ENCODE results near the gene TBC1D14.
"Not testable (repeated sequence)": the region's sequence is repeated elsewhere in the genome, so short reads cannot be mapped to it uniquely, and the experiment has no call there.

Gene TBC1D14

DNA sequence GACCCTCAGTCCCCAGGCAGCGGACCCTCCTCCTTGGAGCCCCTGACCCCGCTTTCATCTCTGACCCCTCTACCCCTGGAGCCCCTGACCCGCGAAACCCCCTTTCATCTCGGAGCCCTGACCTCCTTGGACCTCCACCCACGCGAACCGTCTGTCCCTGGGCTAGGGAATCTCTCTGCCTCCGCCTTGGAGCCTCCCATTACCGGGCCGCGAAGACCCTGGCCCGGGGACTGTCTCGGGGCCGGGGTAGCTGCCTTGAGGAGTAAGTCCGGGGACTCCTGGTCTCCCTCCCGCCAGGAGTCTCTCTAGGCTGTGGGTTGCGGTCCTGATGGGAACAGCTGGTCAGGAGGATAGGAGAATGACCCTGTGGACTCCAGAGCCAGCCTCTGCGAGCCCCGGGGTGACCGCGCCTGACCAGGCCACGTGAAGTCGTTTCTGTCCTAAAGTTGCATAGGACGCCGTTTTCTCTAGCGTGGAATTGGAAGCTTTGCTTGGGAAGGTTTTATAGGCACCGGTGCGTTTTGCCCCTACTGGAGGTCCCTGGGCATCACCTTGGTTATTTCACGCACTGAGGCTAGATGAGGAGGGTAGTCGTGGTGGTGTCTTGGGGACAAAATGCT is 824 bp downstream of the TBC1D14 start:
- no peak for DNase-seq (ENCODE audit: low read depth, low spot score)

DNA sequence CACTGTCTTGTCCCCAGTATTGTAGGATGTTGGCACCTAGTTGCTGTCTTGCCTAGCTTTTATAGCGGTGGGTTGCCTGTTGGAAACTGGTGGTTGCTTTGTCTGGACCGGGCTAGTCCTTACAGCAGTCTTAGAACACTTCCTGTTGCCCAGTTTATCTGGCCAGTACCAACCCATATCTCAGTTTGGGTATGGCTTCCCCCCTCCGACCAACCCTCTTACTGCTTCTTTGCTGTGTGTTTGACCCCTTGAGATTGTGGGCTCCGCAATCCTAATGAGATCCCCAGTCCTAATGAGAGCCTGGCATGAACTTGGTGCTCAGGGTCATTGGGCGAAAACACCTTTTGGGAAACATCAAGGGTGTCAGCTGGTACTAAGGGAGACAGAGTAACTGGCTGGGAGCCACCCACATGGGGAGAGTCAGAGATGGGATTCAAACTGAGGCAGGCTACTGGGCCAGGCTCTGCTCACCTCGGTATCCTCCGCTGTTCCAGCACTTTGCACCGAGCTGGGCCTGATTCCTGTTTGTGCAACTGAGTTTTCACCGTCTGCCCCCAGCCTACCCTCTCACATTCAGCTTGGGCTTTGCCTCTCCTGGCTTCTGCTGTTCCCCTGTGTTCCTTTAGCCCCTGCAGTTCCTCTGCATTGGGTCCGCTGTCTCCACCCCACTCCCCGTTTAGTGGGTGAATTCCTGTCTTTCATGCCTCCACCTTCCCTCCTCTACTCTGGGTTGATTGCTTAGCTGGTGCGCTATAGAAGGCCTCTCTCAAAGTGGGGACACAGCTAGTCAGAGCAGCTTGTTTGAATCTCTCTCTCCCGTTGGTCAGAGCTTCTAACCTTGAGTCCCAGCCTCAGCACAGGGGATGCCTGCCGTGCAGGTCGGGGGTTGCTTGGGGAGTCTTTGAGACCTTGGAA is 1.6 kb downstream of the TBC1D14 start:
- no peak for DNase-seq (ENCODE audit: low read depth, low spot score)

DNA sequence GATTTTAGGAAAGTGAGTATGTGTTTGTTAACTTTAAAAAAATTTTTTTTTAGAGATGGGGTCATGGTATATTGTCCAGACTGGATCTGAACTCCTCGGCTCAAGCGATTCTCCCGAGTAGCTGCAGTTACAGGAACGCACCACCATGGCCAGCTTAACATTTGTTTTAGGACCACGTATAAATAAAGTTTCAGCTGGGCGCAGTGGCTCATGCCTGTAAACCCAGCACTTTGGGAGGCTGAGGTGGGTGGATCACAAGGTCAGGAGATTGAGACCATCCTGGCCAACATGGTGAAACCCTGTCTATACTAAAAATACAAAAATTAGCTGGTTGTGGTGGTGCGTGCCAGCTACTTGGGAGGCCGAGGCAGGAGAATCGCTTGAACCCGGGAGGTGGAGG is 2.3 kb downstream of the TBC1D14 start:
- not testable (repeated sequence) for DNase-seq (ENCODE audit: low read depth, low spot score)

DNA sequence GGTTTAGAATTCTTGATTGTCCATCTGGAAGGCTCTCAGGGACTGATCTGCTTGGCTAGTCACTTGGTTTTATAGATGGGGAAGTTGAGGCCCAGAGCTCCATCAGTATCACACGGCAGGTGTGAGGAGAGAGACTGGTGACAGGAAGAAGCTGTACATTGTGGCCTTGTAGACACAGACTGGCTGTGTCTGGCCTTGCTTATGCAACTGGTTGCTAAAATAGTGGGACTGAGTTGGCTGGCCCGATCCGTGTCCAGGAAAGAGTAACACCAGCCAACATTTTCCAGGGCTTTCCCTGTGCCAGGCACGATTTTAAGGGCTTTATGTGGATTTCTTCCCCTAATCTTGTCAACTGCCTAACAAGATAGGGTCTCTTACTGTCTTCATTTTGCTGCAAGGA is 2.8 kb downstream of the TBC1D14 start:
- DNase-seq (ENCODE audit: low read depth, low spot score) = no peak

DNA sequence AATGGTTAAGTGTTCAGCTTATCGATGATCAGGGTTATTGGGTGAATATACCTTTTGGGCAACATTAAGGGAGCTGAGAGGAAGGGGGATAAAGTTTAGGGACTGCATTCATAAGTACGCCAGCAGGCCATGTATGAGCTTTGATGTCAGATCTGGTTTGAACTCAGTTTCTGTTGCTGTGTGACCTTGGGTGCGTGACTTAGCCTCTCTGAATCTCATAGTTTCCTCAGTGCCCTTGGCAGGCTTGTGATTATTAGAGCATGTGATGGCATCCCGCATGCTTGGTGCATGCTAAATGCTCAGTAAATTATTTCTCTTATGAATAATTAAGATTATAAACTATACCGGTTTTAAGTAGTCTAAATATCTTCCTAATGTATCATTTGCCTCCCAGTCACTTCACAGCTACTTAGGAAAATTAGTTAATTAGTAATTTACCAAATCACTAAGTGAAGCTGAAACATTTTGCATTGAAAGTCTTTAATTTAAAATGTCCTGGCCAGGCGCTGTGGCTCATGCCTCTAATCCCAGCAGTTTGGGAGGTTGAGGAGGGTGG is 3.8 kb downstream of the TBC1D14 start:
- no peak for DNase-seq (ENCODE audit: low read depth, low spot score)

DNA sequence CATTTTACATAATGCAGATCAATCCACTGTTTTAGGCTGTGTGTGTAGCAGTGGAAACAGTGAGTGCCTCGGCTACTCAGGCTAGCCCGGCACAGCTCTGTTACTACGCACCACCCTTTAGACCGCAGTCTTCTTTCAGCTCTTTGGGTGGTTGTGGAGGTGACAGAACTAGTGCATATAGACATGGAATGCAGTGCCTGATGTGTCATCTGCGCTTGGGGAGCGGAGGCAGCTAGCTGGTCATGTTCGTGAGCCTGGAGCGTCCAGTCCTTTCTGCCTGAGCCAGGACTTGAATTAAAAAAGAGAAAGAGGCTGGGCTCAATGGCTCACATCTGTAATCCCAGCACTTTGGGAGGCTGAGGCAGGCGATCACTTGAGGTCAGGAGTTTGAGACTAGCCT is 4.8 kb downstream of the TBC1D14 start:
- DNase-seq (ENCODE audit: low read depth, low spot score) = no peak

DNA sequence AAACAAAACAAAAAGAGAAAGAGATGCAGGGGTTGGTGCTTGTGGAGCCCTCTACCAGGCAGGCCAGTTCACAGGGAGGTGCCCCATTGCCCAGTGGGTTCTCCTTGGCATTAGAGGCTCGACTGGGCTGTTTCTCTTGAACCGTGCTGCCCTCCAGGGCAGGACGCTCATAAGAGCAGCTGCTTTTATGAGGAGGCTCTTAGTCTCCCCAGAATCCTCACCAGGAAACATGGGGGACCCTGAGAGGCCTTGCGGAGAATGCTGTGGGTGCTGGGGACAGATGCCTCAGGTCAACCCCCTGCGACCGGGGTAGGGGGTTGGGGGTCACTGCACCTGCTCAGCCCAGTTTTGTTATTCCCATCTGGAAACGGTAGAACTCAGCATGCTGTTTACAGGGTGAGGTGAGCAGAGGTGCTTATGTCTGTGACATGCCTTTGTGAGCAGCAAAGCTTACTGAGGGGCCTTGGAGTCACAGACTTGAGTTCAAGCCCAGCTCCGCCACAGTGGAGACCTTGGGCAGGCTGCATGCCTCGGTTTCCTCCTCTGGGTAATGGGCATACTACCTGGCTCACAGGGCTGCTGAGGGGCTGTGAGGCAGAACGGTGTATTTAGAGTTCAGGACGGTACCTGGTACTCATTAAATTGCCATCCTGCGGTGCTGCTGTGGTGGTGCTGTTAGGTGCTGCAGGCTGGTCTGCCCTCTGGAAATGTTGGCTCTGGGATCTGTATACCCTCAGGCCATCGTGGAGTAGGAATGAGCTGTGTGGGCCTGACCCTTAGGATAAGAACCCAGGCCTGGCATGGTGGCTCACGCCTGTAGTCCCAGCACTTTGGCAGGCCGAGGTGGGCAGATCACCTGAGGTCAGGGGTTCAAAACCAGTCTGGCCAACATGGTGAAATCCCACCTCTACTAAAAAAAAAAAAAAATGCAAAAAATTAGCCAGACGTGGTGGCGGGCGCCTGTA is 5.7 kb downstream of the TBC1D14 start:
- no peak for DNase-seq (ENCODE audit: low read depth, low spot score)

DNA sequence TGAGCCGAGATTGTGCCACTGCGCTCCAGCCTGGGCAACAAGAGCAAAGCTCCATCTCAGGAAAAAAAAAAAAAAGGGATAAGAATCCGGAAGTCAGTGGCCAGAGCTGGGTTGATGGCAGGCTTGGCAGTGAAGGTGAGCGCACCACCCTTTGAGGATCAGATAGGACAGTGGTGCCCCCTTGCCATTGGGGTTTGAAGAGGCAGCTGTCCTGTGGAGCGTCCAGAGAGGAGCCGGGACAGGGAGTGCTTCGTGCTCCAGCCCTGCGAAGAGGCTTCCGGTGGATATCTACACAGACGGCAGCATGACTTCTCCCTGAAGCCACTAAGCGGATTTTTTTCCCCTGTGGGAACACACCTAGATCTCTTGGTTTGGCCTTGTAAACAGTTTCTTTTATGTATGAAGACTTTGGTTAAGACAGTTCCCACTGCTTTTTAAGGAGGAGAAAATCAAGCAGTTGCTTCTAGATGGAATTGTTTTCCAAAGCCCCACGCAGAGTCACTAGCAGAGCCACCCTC is 6.5 kb downstream of the TBC1D14 start:
- DNase-seq (ENCODE audit: low read depth, low spot score) = no peak

DNA sequence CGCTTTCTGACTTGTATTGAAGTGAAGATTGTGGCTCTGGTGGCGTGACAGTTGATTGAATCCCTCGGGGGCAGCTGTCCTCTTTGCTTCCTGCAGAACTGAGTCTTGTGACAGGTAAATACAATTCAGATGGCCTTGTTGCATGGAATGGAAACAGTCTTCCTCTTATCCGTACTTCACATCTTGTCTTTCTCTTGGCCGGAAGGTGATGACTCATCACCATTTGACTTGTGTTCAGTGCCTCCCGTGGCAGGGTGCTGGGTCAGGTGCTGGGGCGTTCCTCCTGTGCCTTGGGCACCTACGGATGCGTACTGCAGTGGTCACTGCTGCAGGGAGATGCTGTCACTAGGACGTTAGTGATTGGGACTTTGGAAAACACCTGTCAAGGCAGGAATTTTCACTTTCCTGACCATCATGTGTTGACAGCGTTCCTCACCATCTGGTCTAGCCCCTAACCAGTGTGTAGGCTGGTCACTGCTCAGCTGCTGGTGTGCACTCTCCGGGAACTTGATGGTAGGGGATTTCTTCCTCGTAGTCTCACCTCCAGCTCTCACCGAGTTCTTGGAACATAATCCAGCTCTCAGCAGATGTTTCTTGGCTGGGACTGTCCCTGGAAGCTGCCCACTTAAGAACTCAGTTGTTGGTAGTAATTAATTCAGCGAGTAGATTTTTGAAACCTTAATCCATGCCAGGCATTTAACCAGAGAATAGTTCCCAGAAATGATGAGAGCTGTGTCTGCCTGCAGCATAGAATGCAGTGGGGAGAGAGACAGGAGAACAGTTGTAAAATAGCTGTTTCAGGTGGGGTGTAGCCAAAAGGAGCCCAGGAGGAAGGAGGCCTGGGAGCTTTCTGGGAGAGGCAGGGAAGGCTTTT is 7.2 kb downstream of the TBC1D14 start:
- no peak for DNase-seq (ENCODE audit: low read depth, low spot score)

DNA sequence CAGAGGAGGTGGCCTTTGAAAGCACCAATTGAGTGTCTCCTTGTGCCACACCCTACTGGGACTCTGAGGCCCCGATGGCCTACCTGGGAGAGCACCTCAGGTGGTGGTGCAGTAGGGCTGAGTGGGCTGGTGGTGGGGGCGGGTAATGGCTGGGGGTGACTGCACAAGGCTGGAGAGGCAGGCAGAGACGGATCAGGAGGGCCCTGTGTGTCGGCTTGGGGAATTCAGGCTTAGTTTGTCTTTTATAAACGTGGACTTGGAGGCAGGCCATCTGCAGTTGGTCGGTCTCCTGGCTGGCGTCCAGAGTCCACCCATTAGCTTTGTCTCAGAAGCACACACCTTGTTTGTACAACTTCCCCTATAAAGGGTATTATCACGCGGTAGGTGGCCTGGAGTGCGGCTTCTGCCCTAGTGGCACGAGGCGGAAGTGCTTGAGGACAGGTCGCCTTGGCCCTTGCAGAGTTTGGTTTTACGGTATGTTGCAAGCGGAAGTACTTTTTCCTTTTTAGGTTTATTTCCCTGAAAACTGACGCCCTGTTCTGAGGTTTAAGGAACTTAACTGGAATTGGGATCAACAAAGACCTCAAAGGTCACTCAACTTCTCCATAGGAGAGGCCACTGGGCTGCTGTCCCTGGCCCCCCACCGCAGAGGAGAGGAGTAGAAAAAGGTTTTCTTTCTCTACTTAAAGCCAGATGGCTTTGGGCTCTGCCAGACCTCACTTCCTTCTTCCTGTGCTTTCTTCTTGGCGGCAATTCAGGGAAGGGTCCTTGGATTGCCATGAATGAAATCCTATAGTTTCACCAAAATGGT is 8.0 kb downstream of the TBC1D14 start:
- no peak for DNase-seq (ENCODE audit: low read depth, low spot score)

DNA sequence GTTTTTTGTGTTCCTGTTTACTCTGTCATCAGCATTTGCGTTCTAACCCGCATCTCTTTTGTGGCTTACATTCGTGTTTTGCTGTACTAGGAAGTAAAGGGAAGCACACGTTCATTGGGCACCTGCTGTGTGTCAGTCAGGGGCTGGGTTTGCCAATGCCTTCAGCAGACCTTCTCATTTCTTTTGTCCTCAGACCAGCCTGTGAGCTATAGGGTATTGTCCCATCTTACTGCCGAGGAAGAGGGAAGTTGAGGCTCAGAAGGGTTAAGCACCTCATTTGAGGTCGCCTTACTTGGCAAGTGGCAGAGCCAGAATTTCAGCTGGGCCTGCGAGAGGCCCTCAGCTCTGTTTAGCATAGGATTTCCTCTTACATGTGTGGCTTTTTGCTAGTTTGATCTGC is 8.7 kb downstream of the TBC1D14 start:
- no peak for DNase-seq (ENCODE audit: low read depth, low spot score)

DNA sequence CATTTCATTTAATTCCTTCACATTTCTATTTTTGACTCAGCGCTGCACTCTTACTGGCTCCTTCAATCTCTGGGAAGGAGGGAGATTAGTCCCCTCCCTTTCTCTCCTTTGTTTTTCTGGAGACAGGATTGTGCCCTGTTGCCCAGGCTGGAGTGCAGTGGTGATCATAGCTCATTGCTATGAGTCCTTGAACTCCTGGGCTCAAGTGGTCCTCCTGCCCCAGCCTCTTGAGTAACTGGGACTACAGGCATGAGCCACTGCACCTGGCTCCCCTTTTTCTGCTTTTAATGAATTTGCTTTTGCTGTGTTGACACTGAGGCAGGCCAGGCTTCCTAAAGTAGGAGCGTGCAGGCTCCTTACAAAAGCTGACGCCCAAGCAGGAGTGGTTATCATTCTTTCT is 10.5 kb downstream of the TBC1D14 start:
- no peak for DNase-seq (ENCODE audit: low read depth, low spot score)

DNA sequence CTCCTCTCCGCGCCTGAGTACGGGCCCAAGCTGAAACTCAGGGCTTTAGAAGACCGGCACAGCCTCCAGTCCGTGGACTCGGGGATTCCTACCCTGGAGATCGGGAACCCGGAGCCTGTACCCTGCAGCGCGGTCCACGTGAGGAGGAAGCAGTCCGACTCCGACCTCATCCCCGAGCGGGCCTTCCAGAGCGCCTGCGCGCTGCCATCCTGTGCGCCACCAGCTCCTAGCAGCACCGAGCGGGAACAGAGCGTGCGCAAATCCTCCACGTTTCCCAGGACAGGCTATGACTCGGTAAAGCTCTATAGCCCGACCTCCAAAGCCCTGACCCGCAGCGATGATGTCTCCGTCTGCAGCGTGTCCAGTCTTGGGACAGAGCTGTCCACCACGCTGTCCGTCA is 13.9 kb downstream of the TBC1D14 start:
- no peak for DNase-seq (ENCODE audit: low read depth, low spot score)

DNA sequence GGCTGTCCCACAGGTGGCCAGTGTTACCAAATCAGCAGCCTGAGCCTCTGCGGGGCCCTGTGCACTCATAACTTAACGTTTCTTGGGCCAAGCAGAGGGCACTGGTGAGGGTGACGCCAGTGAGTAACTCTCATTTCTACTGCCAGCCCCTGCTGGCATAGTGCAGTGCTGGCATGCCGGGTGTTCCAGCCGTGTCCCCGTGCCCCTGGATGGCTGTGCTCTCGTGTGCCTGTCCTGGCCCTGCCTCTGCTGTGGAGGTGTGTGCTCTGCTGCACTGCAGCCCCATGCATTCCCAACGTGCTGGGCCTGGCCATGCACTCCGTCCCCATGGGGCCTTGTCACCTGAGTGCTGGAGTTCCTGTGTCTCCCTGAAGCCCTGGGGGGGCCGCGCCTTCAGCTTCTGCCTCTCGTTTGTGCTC is 14.7 kb downstream of the TBC1D14 start:
- DNase-seq (ENCODE audit: low read depth, low spot score) = no peak

DNA sequence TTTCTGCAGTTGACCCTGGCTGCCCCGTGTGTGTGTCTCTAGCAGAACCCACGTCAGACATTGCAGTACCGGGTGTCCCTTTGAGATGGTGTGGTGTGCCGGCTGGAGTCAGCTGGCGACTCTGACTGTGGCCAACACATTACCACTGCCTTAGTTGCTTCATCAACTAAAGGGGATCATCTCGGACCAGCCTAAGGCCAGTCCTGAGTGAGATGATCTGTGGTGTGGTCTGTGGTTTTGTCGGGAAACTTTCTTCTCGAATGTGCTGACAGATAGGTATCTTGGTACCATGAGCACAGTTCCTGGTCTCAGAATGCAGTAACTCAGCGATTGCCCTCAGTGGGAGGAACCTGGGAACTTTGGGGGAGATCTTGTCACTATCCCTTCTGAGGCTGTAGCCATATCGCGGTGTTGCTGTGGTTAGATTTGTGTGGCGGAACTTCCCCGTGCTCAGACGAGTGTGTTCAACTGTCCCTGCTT is 15.8 kb downstream of the TBC1D14 start:
- no peak for DNase-seq (ENCODE audit: low read depth, low spot score)

DNA sequence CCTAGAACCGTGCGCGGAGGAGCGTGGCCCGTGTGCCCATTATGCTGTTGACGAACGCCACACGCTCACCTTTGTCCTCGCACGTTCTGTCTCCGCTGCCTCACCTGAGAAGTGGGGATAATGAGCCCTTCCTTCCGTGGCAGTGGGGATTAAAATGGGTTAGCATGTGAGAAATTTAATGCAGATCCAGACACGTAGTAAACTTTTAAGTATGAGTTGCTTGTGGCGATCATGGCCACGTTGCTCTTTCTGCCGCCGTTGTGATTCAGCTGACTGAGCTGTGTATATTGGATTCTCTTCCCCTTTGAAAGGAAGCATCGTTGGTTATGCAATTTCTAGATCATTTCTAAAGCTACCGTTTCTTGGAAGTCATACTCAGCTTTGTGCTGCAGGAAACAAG is 16.5 kb downstream of the TBC1D14 start:
- no peak for DNase-seq (ENCODE audit: low read depth, low spot score)

DNA sequence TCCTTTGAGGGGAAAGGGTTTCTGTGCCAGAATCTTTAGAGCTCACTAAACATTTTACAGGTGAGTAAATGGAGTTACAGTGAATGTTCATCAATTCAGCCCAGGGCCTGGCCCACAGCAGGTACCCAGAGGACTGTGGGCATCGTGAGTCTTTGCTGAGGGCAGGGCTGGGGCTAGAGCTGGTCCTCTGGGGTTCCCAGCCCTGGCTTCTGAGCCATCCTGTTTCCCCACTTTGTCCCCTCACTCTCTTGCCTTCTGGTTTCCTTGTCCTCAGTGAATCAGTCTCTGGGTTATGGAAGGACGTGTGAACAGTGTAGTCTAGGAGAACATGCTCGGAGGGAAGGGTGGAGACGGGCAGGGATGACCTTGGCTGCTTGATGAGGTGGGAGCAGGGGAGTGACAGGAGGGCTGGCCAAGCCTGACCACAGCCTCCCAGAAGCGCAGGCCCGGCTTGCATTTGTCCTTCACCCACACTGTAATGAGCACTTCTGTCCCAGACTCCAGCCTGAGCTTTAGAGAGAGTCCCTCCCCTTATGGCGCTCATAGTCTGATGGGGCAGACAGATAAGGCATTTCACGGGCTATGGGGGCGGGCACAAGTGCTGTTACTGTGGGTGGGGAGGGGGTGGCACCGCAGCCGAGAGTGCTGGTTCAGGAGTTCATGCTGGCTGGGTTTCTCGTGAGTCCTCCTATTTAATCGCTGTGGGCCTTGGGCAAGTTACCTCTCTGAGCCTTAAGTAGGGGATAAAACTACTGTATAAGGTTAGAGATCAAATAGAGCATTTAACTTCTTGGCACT is 17.3 kb downstream of the TBC1D14 start:
- no peak for DNase-seq (ENCODE audit: low read depth, low spot score)

DNA sequence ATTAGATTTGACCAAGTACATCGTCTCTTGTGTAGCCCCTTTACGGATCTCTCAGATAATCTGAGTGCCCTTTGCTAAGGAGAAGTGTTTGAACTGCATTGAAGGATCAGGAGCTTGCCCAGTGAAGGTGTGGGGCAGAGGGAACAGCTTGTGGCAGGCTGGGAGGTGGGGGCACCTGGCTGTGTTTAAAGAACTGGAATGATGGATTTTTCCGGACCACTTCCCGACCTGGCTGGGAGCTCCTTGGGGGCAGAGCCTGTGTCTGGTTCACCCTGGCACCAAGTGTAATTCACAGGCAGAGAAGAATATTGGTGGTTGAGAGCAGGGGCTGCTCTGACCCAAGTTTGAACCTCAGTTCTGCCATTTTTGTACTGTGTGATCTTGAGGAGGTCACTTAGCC is 18.5 kb downstream of the TBC1D14 start:
- DNase-seq (ENCODE audit: low read depth, low spot score) = no peak

DNA sequence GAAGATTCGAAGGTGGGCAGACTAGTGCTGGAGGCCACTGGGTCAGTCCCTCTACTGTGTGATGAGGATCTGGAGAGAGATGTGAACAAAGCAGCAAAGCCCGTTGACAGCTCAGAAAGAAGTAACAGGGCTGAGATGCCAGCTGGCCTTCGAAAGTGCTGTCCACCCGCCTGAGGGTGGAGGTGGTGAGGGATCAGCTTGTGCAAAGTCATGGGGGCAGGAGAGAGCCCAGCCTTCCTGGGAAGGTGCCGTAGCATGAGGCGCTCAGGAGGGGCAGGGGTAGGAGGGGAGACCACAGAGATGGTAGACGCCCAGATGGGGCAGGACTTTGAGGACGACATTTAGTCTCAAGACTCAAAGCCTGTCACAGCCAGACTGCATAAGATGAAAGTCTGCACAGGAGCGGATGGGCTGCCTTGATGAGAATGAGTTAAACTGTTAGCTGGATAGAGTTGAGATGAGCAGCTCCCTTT is 19.7 kb downstream of the TBC1D14 start:
- DNase-seq (ENCODE audit: low read depth, low spot score) = no peak

Measured in iPS DF 19.7 (cell line).